Type B pancreatic cell (in vitro differentiated cells): ENCODE results near the gene ARAP1. TPM values are rescaled to one million over a fixed set of nuclear protein-coding genes. Genes with fewer than 3 reads are reported as not detected.

Experiments used
- DNase-seq: peaks from one replicate; pipeline ENCODE4 v3.0.0; 2021; ENCODE audit warnings: mixed read lengths; ENCODE audit not compliant: unreplicated experiment; ENCODE audit errors: extremely low spot score
- H3K27ac Mint-ChIP-seq: 2 replicates; pipeline ENCODE4 v1.8.0; 2021; ENCODE audit warnings: mild to moderate bottlenecking, mixed read lengths
- H3K27me3 Mint-ChIP-seq: 2 replicates; pipeline ENCODE4 v1.8.0; 2021; ENCODE audit warnings: mixed read lengths
- H3K36me3 Mint-ChIP-seq: 2 replicates; pipeline ENCODE4 v1.8.0; 2021; ENCODE audit warnings: mixed read lengths
- H3K4me1 Mint-ChIP-seq: one replicate; pipeline ENCODE4 v1.8.0; 2021; ENCODE audit warnings: mixed read lengths; ENCODE audit not compliant: unreplicated experiment
- H3K4me3 Mint-ChIP-seq: 2 replicates; pipeline ENCODE4 v1.8.0; 2021; ENCODE audit warnings: mild to moderate bottlenecking, mixed read lengths
- H3K9me3 Mint-ChIP-seq: 2 replicates; pipeline ENCODE4 v1.8.0; 2021; ENCODE audit warnings: mixed read lengths
- total RNA-seq: library from RNA; stranded (reverse); gene quantifications from 2 replicates; pipeline ENCODE4 v1.2.1, GENCODE V29; 2021; ENCODE audit warnings: low replicate concordance
- TF ChIP-seq, protein P1 (sequence below): fragments of 200-600 bp; sonication (generic); conservative IDR thresholded peaks from 2 replicates; pipeline ENCODE4 v1.5.0; 2021; ENCODE audit warnings: antibody characterized with exemption, mild to moderate bottlenecking

The ARAP1 gene
- total RNA-seq, 1 donor from 2014 or later, result 80.5 TPM

GRCh38 chr11:72750556-72751115, 1.6 kb downstream of the ARAP1 start:
- H3K4me3 Mint-ChIP-seq, result peak overlapping the region; percentile 88
- no peaks in the 10 kb centered on the region for H3K9me3 Mint-ChIP-seq
- peaks cover 8% of the 10 kb centered on the region for H3K36me3 Mint-ChIP-seq
- TF ChIP-seq, protein P1, sequence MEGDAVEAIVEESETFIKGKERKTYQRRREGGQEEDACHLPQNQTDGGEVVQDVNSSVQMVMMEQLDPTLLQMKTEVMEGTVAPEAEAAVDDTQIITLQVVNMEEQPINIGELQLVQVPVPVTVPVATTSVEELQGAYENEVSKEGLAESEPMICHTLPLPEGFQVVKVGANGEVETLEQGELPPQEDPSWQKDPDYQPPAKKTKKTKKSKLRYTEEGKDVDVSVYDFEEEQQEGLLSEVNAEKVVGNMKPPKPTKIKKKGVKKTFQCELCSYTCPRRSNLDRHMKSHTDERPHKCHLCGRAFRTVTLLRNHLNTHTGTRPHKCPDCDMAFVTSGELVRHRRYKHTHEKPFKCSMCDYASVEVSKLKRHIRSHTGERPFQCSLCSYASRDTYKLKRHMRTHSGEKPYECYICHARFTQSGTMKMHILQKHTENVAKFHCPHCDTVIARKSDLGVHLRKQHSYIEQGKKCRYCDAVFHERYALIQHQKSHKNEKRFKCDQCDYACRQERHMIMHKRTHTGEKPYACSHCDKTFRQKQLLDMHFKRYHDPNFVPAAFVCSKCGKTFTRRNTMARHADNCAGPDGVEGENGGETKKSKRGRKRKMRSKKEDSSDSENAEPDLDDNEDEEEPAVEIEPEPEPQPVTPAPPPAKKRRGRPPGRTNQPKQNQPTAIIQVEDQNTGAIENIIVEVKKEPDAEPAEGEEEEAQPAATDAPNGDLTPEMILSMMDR, result no peak
- DNase-seq, result no peak
- H3K27me3 Mint-ChIP-seq, result no peaks in the 10 kb centered on the region
- H3K4me1 Mint-ChIP-seq, result peaks cover 21% of the 10 kb centered on the region
- peak overlapping the region; percentile 98 for H3K27ac Mint-ChIP-seq

DNA sequence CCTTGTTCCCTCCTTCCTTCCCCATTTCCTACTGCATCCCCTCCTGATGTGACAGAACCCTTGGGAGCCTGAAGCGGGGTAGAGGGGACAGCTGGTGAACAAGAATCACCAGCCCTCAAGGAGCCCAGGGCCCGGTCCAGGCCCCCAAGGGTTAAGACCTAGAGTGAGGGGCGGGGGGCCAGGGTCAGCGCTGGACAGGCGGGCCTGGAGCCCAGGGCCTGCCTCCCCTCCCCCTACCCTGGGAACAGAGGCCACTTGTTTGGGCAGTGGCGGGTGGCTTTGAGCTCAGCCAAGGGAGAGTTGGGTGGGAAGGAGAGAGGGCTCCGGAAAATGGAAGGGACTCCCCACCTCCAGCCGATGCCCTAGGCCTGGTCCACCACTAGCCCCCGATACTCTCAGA, 2.1 kb downstream of the ARAP1 start:
- Mint-ChIP-seq H3K4me1 (peaks cover 21% of the 10 kb centered on the region), H3K36me3 (peaks cover 8% of the 10 kb centered on the region), H3K9me3 (no peaks in the 10 kb centered on the region), H3K4me3 (no peak overlapping the region), H3K27me3 (no peaks in the 10 kb centered on the region), H3K27ac (no peak overlapping the region)
- TF ChIP-seq, protein P1, result no peak
- DNase-seq, result no peak

DNA sequence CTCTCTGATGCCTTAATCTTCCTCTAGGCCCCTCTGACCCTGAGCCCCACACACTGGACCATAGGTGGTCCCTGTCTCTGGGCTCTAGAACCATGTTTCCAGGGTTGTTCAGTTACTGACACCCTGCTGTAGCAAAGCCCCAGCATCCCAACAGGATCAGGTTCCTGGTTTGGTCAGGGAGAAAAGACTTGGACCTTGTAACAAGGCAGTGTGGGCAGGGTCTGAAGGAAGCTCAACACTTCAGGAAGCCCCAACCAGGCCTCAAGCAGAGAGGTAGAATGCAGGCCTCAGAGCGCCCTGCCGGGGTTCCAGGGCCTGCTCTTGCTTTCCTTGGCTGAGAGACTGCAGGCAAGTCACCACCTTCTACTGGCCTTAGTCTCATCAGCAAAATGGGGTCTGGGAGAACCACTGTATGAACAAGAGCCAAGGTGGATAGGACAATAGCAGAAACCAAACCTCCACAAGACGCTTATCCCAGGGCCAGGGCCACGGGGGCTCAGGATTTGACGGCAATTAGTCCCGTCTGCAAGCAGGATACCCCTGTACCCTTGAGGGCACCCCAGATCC, 4.8 kb downstream of the ARAP1 start:
- TF ChIP-seq, protein P1, result no peak
- no peaks in the 10 kb centered on the region for H3K36me3 Mint-ChIP-seq
- H3K27ac Mint-ChIP-seq, result no peak overlapping the region
- H3K9me3 Mint-ChIP-seq, result no peaks in the 10 kb centered on the region
- H3K4me1 Mint-ChIP-seq, result peaks cover 27% of the 10 kb centered on the region
- H3K4me3 Mint-ChIP-seq, result no peak overlapping the region
- H3K27me3 Mint-ChIP-seq, result no peaks in the 10 kb centered on the region
- no peak for DNase-seq

- DNase-seq, result no peak
- H3K27me3 Mint-ChIP-seq, result no peaks in the 10 kb centered on the region
- no peaks in the 10 kb centered on the region for H3K36me3 Mint-ChIP-seq
- no peak overlapping the region for H3K4me3 Mint-ChIP-seq
- TF ChIP-seq, protein P1, result no peak
- H3K27ac Mint-ChIP-seq, result no peak overlapping the region
- peaks cover 32% of the 10 kb centered on the region for H3K4me1 Mint-ChIP-seq
- H3K9me3 Mint-ChIP-seq, result no peaks in the 10 kb centered on the region
These were observed 5.4 kb downstream of the ARAP1 start for GRCh38 chr11:72746821-72747220.

- no peaks in the 10 kb centered on the region for H3K36me3 Mint-ChIP-seq
- H3K9me3 Mint-ChIP-seq, result no peaks in the 10 kb centered on the region
- H3K4me3 Mint-ChIP-seq, result no peak overlapping the region
- no peak overlapping the region for H3K27ac Mint-ChIP-seq
- no peaks in the 10 kb centered on the region for H3K27me3 Mint-ChIP-seq
- DNase-seq, result no peak
- TF ChIP-seq, protein P1, result no peak
- peaks cover 34% of the 10 kb centered on the region for H3K4me1 Mint-ChIP-seq
These were observed 6.2 kb downstream of the ARAP1 start for GRCh38 chr11:72745925-72746550.
